MM.1S (cell line): ENCODE measurements around the gene PDE1A.

Experiments
- DNase-seq: peaks from one replicate; pipeline ENCODE4 v3.0.0-alpha.2; 2015
- H2AFZ ChIP-seq: fragments of 300-600 bp; sonication (generic); 2 replicates; pipeline ENCODE4 v1.6.0; 2016; ENCODE audit warnings: antibody characterized with exemption, low read length
- H3F3A ChIP-seq: fragments of 300-600 bp; sonication (generic); 2 replicates; pipeline ENCODE4 v1.6.1; 2016; ENCODE audit warnings: mild to moderate bottlenecking, antibody characterized with exemption, low read length, moderate library complexity, mixed read lengths; ENCODE audit not compliant: insufficient read depth
- H3K27ac ChIP-seq: fragments of 300-600 bp; sonication (generic); 2 replicates; pipeline ENCODE4 v1.5.1; 2016; ENCODE audit warnings: mild to moderate bottlenecking, low read length
- H3K27me3 ChIP-seq: fragments of 300-600 bp; sonication (generic); replicated peaks from 2 replicates; pipeline ENCODE4 v1.6.0; 2016; ENCODE audit warnings: low read length; ENCODE audit not compliant: insufficient read depth
- H3K36me3 ChIP-seq: fragments of 300-600 bp; sonication (generic); replicated peaks from 2 replicates; pipeline ENCODE4 v1.6.1; 2016; ENCODE audit warnings: mild to moderate bottlenecking, low read length, mixed read lengths; ENCODE audit not compliant: insufficient read depth
- H3K4me1 ChIP-seq: fragments of 300-600 bp; sonication (generic); 2 replicates; pipeline ENCODE4 v1.6.1; 2016; ENCODE audit warnings: low read length, mixed read lengths
- H3K4me2 ChIP-seq: fragments of 300-600 bp; sonication (generic); 2 replicates; pipeline ENCODE4 v1.6.0; 2016; ENCODE audit warnings: low read depth, low read length
- H3K4me3 ChIP-seq: fragments of 300-600 bp; sonication (generic); 2 replicates; pipeline ENCODE4 v1.5.1; 2016; ENCODE audit warnings: low read length, mixed read lengths
- H3K79me2 ChIP-seq: fragments of 300-600 bp; sonication (generic); 2 replicates; pipeline ENCODE4 v1.6.1; 2016; ENCODE audit warnings: mixed run types, low read length, mixed read lengths
- H3K9ac ChIP-seq: fragments of 300-600 bp; sonication (generic); 2 replicates; pipeline ENCODE4 v1.6.1; 2016; ENCODE audit warnings: low read length, mixed read lengths
- H3K9me2 ChIP-seq: fragments of 300-600 bp; sonication (generic); replicated peaks from 2 replicates; pipeline ENCODE4 v1.6.1; 2016; ENCODE audit warnings: mild to moderate bottlenecking, low read length, mixed read lengths; ENCODE audit not compliant: insufficient read depth
- H3K9me3 ChIP-seq: fragments of 300-600 bp; sonication (generic); replicated peaks from 2 replicates; pipeline ENCODE4 v1.6.1; 2016; ENCODE audit warnings: mild to moderate bottlenecking, low read length, mixed read lengths; ENCODE audit not compliant: insufficient read depth
- H4K20me1 ChIP-seq: fragments of 300-600 bp; sonication (generic); 2 replicates; pipeline ENCODE4 v1.6.1; 2016; ENCODE audit warnings: mild to moderate bottlenecking, low read length, moderate library complexity, mixed read lengths; ENCODE audit not compliant: insufficient read depth
- EZH2 ChIP-seq: fragments of 300-600 bp; sonication (generic); optimal IDR thresholded peaks from 2 replicates; pipeline ENCODE3; 2017; ENCODE audit warnings: low read depth, mild to moderate bottlenecking, antibody characterized with exemption, low read length, mixed read lengths
- EZH2phosphoT487 ChIP-seq: fragments of 300-600 bp; sonication (generic); IDR thresholded peaks from 2 replicates; pipeline ENCODE4 v1.6.1; 2018; ENCODE audit warnings: antibody characterized with exemption, low read length
- TF ChIP-seq, protein P1 (sequence below): fragments of 300-600 bp; sonication (generic); IDR thresholded peaks from 2 replicates; pipeline ENCODE4 v1.5.1; 2016; ENCODE audit warnings: antibody characterized with exemption, low read length, mixed read lengths

The PDE1A gene

DNA sequence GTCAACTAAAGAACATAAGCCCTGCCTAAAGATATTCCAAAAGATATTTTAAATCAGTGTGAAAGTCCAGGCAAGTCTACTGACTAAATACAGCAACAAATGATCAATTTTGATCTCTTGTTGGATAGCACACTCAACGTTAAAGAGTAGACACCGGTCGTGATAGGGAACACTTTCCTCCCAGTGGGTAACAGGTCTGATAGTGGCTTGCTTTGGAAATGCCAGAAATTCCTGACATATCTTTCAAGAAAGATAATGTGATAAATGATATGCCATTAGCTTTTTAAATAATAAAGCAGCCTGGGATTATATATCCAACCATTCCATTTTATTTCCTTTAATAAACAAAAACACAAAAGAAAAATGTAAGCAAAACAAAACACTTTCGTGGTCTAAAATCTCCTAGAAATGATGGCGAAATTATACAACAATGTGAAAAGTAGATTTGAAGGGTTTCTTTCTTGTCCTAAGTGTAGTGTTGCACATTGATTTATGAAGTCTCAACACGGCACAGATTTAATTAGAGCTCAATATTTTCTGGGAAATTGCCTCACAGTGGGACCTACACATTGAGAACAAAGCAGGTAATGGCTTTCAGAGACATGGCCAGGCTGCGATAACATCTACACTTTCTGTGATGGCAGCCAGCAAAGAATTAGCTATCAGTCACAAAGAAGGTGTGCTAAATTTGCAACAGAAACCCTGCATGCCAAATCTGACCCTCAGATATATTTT is 282.6 kb downstream of the PDE1A start:
- Histone ChIP-seq H3K9me2 (no peaks in the 10 kb centered on the region), H3K4me2 (no peak overlapping the region), H3K9me3 (no peaks in the 10 kb centered on the region), H3K4me1 (no peaks in the 10 kb centered on the region), H4K20me1 (no peaks in the 10 kb centered on the region), H3K36me3 (no peaks in the 10 kb centered on the region), H3F3A (no peaks in the 10 kb centered on the region), H3K27me3 (no peaks in the 10 kb centered on the region), H3K9ac (no peak overlapping the region), H2AFZ (no peak overlapping the region), H3K27ac (no peak overlapping the region), H3K4me3 (no peak overlapping the region), H3K79me2 (no peaks in the 10 kb centered on the region)
- DNase-seq = no peak
- TF ChIP-seq EZH2phosphoT487 (no peak), EZH2 (no peak)
- TF ChIP-seq, protein P1, sequence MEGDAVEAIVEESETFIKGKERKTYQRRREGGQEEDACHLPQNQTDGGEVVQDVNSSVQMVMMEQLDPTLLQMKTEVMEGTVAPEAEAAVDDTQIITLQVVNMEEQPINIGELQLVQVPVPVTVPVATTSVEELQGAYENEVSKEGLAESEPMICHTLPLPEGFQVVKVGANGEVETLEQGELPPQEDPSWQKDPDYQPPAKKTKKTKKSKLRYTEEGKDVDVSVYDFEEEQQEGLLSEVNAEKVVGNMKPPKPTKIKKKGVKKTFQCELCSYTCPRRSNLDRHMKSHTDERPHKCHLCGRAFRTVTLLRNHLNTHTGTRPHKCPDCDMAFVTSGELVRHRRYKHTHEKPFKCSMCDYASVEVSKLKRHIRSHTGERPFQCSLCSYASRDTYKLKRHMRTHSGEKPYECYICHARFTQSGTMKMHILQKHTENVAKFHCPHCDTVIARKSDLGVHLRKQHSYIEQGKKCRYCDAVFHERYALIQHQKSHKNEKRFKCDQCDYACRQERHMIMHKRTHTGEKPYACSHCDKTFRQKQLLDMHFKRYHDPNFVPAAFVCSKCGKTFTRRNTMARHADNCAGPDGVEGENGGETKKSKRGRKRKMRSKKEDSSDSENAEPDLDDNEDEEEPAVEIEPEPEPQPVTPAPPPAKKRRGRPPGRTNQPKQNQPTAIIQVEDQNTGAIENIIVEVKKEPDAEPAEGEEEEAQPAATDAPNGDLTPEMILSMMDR = no peak

DNA sequence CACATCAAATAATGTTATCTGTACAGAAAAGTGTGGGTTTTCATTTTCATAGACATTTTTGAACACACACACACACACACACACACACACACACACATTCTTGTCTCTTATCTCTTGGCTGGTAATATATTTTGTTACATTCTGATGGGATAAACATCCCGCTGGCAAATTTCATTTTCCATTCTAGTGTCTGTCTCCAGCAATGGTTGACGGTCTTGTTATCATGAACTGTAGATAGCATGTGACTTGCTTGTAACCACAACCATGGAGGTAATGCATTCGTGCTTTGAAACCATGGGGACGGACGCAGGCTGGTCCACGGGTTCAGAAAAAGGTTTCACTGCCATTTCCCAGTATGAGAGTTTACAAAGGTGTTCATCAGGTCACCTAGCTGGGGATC is 284.8 kb downstream of the PDE1A start:
- no peak for DNase-seq
- Histone ChIP-seq H3K9me2 (no peaks in the 10 kb centered on the region), H3K79me2 (no peaks in the 10 kb centered on the region), H3K36me3 (no peaks in the 10 kb centered on the region), H3K9me3 (no peaks in the 10 kb centered on the region), H3K4me1 (no peaks in the 10 kb centered on the region), H2AFZ (no peak overlapping the region), H4K20me1 (no peaks in the 10 kb centered on the region), H3K9ac (no peak overlapping the region), H3F3A (no peaks in the 10 kb centered on the region), H3K27me3 (no peaks in the 10 kb centered on the region), H3K27ac (no peak overlapping the region), H3K4me2 (no peak overlapping the region), H3K4me3 (no peak overlapping the region)
- TF ChIP-seq, protein P1 = no peak
- TF ChIP-seq EZH2 (no peak), EZH2phosphoT487 (no peak)

DNA sequence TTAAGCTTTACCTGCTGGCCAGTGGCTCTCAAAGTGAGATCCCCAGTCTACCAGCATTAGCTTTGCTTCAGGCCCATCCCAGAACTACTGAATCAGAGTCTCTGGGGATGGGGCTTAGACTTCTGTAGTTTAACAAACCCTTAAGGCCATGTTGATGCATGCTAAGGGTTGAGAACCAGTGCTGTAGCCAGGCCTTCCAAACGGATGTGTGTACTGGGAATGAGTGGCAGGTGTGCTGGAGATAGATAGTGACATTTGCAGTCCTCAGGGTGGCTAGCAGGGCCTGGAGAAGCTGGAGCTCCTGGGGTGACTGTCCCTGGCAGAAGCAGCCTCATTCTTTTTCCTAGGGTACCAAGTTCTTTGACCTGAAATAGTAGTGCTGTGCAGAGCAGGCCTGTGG is 292.6 kb downstream of the PDE1A start:
- Histone ChIP-seq H4K20me1 (no peaks in the 10 kb centered on the region), H3K9me3 (no peaks in the 10 kb centered on the region), H3K9me2 (no peaks in the 10 kb centered on the region), H3K27ac (no peak overlapping the region), H3K4me3 (no peak overlapping the region), H3K36me3 (no peaks in the 10 kb centered on the region), H3K4me2 (no peak overlapping the region), H3K79me2 (no peaks in the 10 kb centered on the region), H3K9ac (no peak overlapping the region), H3K27me3 (no peaks in the 10 kb centered on the region), H2AFZ (no peak overlapping the region), H3K4me1 (peaks cover 6% of the 10 kb centered on the region; the same call in 1 of the 2 replicates), H3F3A (no peaks in the 10 kb centered on the region)
- TF ChIP-seq EZH2 (no peak), EZH2phosphoT487 (no peak)
- TF ChIP-seq, protein P1 = no peak
- DNase-seq = no peak
